Measurements from ENCODE around the gene TBC1D4. TPM values are rescaled to one million over a fixed set of nuclear protein-coding genes. Genes with fewer than 3 reads are reported as not detected.

TBC1D4 gene
- total RNA-seq, 2 experiments from 2014 or later: 37.4 to 42.0 TPM

- Mint-ChIP-seq H3K27ac (no peak overlapping the region), H3K27me3 (no peaks in the 10 kb centered on the region), H3K4me3 (no peak overlapping the region), H3K4me1 (ENCODE audit: low read depth) (no peaks in the 10 kb centered on the region), H3K36me3 (ENCODE audit: low read depth) (no peaks in the 10 kb centered on the region), H3K9me3 (no peaks in the 10 kb centered on the region)
- ChIA-PET POLR2A (interaction anchor here (1.2 kb wide), 1 partner anchor 12 kb away, joined by 3 read pairs; no protein-coding TSS in a partner anchor), CTCF (no interaction called here)
- Histone ChIP-seq H3K4me3 (ENCODE audit: low read length) (no peak overlapping the region), H3K4me1 (ENCODE audit: insufficient read depth, low read length) (no peaks in the 10 kb centered on the region), H3K27ac (ENCODE audit: low read depth in 1 of 2, low read length in 2 of 2) (no peak overlapping the region), H3K9me3 (ENCODE audit: control insufficient read depth in 1 of 2, insufficient read depth in 1 of 2, low read length in 2 of 2) (no peaks in the 10 kb centered on the region), H3K36me3 (ENCODE audit: insufficient read depth, low read length) (no peaks in the 10 kb centered on the region), H3K27me3 (ENCODE audit: control insufficient read depth in 1 of 2, insufficient read depth in 2 of 2, low read length in 2 of 2) (no peaks in the 10 kb centered on the region)
- no peak for TF ChIP-seq CTCF (IDR thresholded peaks at IDR 0.05)
- ATAC-seq (ENCODE audit: poor library complexity): no peak
- intact Hi-C loops (cut with DNase I, micrococcal nuclease): no loop called here
- DNase-seq: no peak
These were observed 96.9 kb downstream of the TBC1D4 start for GRCh38 chr13:75384879-75385707.

GRCh38 chr13:75383064-75383715, 98.8 kb downstream of the TBC1D4 start:
- Histone ChIP-seq H3K27me3 (ENCODE audit: control insufficient read depth in 1 of 2, insufficient read depth in 2 of 2, low read length in 2 of 2) (no peaks in the 10 kb centered on the region), H3K36me3 (ENCODE audit: insufficient read depth, low read length) (no peaks in the 10 kb centered on the region), H3K9me3 (ENCODE audit: control insufficient read depth in 1 of 2, insufficient read depth in 1 of 2, low read length in 2 of 2) (no peaks in the 10 kb centered on the region), H3K27ac (ENCODE audit: low read depth in 1 of 2, low read length in 2 of 2) (no peak overlapping the region), H3K4me3 (ENCODE audit: low read length) (no peak overlapping the region), H3K4me1 (ENCODE audit: insufficient read depth, low read length) (no peaks in the 10 kb centered on the region)
- TF ChIP-seq CTCF (IDR thresholded peaks at IDR 0.05): no peak
- intact Hi-C loops (cut with DNase I, micrococcal nuclease): no loop called here
- no peaks in the 10 kb centered on the region for H3K4me1 Mint-ChIP-seq (ENCODE audit: low read depth)
- no peaks in the 10 kb centered on the region for H3K27me3 Mint-ChIP-seq
- H3K9me3 Mint-ChIP-seq: no peaks in the 10 kb centered on the region
- POLR2A ChIA-PET: no interaction called here
- H3K27ac Mint-ChIP-seq: no peak overlapping the region
- H3K36me3 Mint-ChIP-seq (ENCODE audit: low read depth): no peaks in the 10 kb centered on the region
- ATAC-seq (ENCODE audit: poor library complexity) (no peak), DNase-seq (no peak)
- no peak overlapping the region for H3K4me3 Mint-ChIP-seq
- CTCF ChIA-PET: no interaction called here

- Mint-ChIP-seq H3K9me3 (no peaks in the 10 kb centered on the region), H3K27me3 (no peaks in the 10 kb centered on the region), H3K4me1 (ENCODE audit: low read depth) (no peaks in the 10 kb centered on the region), H3K36me3 (ENCODE audit: low read depth) (no peaks in the 10 kb centered on the region), H3K27ac (no peak overlapping the region), H3K4me3 (no peak overlapping the region)
- intact Hi-C loops (cut with DNase I, micrococcal nuclease): no loop called here
- no peak overlapping the region for H3K27ac ChIP-seq (ENCODE audit: low read depth in 1 of 2, low read length in 2 of 2)
- H3K9me3 ChIP-seq (ENCODE audit: control insufficient read depth in 1 of 2, insufficient read depth in 1 of 2, low read length in 2 of 2): no peaks in the 10 kb centered on the region
- H3K4me1 ChIP-seq (ENCODE audit: insufficient read depth, low read length): no peaks in the 10 kb centered on the region
- ATAC-seq (ENCODE audit: poor library complexity): no peak
- CTCF ChIA-PET: no interaction called here
- no peak for DNase-seq
- H3K4me3 ChIP-seq (ENCODE audit: low read length): no peak overlapping the region
- no peak for TF ChIP-seq CTCF (IDR thresholded peaks at IDR 0.05)
- H3K27me3 ChIP-seq (ENCODE audit: control insufficient read depth in 1 of 2, insufficient read depth in 2 of 2, low read length in 2 of 2): no peaks in the 10 kb centered on the region
- no peaks in the 10 kb centered on the region for H3K36me3 ChIP-seq (ENCODE audit: insufficient read depth, low read length)
- POLR2A ChIA-PET: no interaction called here
These were observed 103.7 kb downstream of the TBC1D4 start for GRCh38 chr13:75378301-75378700.

Data from CD4-positive, alpha-beta T cell (primary cell).